ENCODE results near the gene CLCN7.

Gene CLCN7

GRCh38 chr16:1460602-1461138, 14.2 kb downstream of the CLCN7 start:
- no peak for DNase-seq

- no peak for DNase-seq
Observed at GRCh38 chr16:1459967-1460366, 14.9 kb downstream of the CLCN7 start.

GRCh38 chr16:1458977-1459341, 15.9 kb downstream of the CLCN7 start:
- DNase-seq, result no peak

- no peak for DNase-seq
Observed at GRCh38 chr16:1458336-1458976, 16.4 kb downstream of the CLCN7 start.

- no peak for DNase-seq
Observed at GRCh38 chr16:1457489-1458245, 17.2 kb downstream of the CLCN7 start.

GRCh38 chr16:1456951-1457350, 17.9 kb downstream of the CLCN7 start:
- no peak for DNase-seq

- DNase-seq, result no peak
Observed at GRCh38 chr16:1455190-1456171, 19.3 kb downstream of the CLCN7 start.

- no peak for DNase-seq
Observed at GRCh38 chr16:1454561-1454960, 20.3 kb downstream of the CLCN7 start.

GRCh38 chr16:1453316-1453715, 21.5 kb downstream of the CLCN7 start:
- DNase-seq, result no peak

GRCh38 chr16:1452530-1452929, 22.3 kb downstream of the CLCN7 start:
- DNase-seq, result no peak

- DNase-seq, result no peak
Observed at GRCh38 chr16:1451702-1452392, 23.0 kb downstream of the CLCN7 start.

- no peak for DNase-seq
Observed at GRCh38 chr16:1450841-1451240, 24.0 kb downstream of the CLCN7 start.

GRCh38 chr16:1450218-1450617, 24.6 kb downstream of the CLCN7 start:
- DNase-seq, result no peak

GRCh38 chr16:1449201-1449788, 25.5 kb downstream of the CLCN7 start:
- DNase-seq, result no peak

GRCh38 chr16:1448536-1449116, 26.2 kb downstream of the CLCN7 start:
- no peak for DNase-seq

GRCh38 chr16:1447965-1448364, 26.9 kb downstream of the CLCN7 start:
- DNase-seq, result no peak

GRCh38 chr16:1446296-1447080, 28.3 kb downstream of the CLCN7 start:
- no peak for DNase-seq

- no peak for DNase-seq
Observed at GRCh38 chr16:1445518-1446203, 29.2 kb downstream of the CLCN7 start.

GRCh38 chr16:1444730-1445517, 29.9 kb downstream of the CLCN7 start:
- DNase-seq, result no peak
